Heart left ventricle (tissue), 16 donors: ENCODE measurements around the gene KRTAP9-7. TPM values are rescaled to one million over a fixed set of nuclear protein-coding genes. Genes with fewer than 3 reads are reported as not detected.
"Not testable (repeated sequence)": the region's sequence is repeated elsewhere in the genome, so short reads cannot be mapped to it uniquely, and the experiment has no call there.

Experiments
- ATAC-seq, 4 donors: fragments of 200-7000 bp; cut with Tn5 transposase; one replicate each; pipeline ENCODE4 v1.9.1; 2020 to 2022; ENCODE audit warnings: moderate library complexity in 4 of 4, mild to moderate bottlenecking in 3 of 4, moderate number of reproducible peaks in 1 of 4
- DNase-seq, 5 donors: peaks; one replicate each; pipeline ENCODE4 v3.0.0-alpha.2; 2020
- H3K27ac ChIP-seq, 12 donors: fragments of 200-600 bp; sonication (generic) in 4 of 12; one replicate each; pipeline versions ENCODE4 v1.5.0 to v1.8.0; 2016 to 2022; ENCODE audit warnings: mild to moderate bottlenecking in 2 of 12
- H3K27me3 ChIP-seq, 9 donors: fragments of 200-600 bp; sonication (generic) in 2 of 9; one replicate each; pipeline versions ENCODE4 v1.5.1 to v1.8.0; 2016 to 2022; ENCODE audit warnings: mild to moderate bottlenecking in 3 of 9
- H3K36me3 ChIP-seq, 9 donors: fragments of 200-600 bp; sonication (generic) in 2 of 9; one replicate each; pipeline versions ENCODE4 v1.5.0 to v1.8.0; 2018 to 2022; ENCODE audit warnings: mild to moderate bottlenecking in 2 of 9
- H3K4me1 ChIP-seq, 12 donors: fragments of 200-600 bp; sonication (generic) in 4 of 12; one replicate each; pipeline versions ENCODE4 v1.5.0 to v1.8.0; 2016 to 2022; ENCODE audit warnings: mild to moderate bottlenecking in 3 of 12
- H3K4me3 ChIP-seq, 12 donors: fragments of 200-600 bp; sonication (generic) in 4 of 12; one replicate each; pipeline versions ENCODE4 v1.5.0 to v1.8.0; 2017 to 2022; ENCODE audit warnings: mild to moderate bottlenecking in 9 of 12, moderate library complexity in 4 of 12
- H3K9me3 ChIP-seq, 12 donors: fragments of 200-600 bp; sonication (generic) in 4 of 12; one replicate each; pipeline versions ENCODE4 v1.5.0 to v1.8.0; 2016 to 2022; ENCODE audit warnings: mild to moderate bottlenecking in 1 of 12
- POLR2A ChIP-seq, 2 donors: fragments of 450-650 bp; IDR thresholded peaks; one replicate each; pipeline ENCODE4 v1.6.1; 2017; ENCODE audit warnings: antibody characterized with exemption in 2 of 2, mild to moderate bottlenecking in 2 of 2, moderate library complexity in 2 of 2
- WGBS, 4 donors: extraction: QIAGEN DNeasy Blood & Tissue Kit in 2 of 4; methylation state at CpG; one replicate each; pipeline versions ENCODE4 v1.1.5 to v1.1.7; 2013 to 2018; 5-methylcytosine and 5-hydroxymethylcytosine counted together
- intact Hi-C, 10 donors: fragments of 100-400 bp; cut with DNase I; formaldehyde crosslinking; loops; one replicate each; pipeline versions ENCODE4 v1.11.1 to v1.14.2; 2022
- long read RNA-seq, 3 donors: library from polyadenylated mRNA; unstranded; transcript quantifications; one replicate each; pipeline ENCODE4 v2.0.0, GENCODE V29; 2020 to 2021
- polyA plus RNA-seq, 2 donors: library from polyadenylated mRNA; stranded (reverse); fragments of 200-250 nt; gene quantifications; one replicate each; pipeline ENCODE4 v1.2.3, GENCODE V29; 2013
- total RNA-seq, 9 donors: library from RNA; depleted of rRNA in 2 of 9; stranded (reverse); fragments of >200 nt in 2 of 9; fragmentation: NEBNext Ultra II Directional in 3 of 9; extraction: Animal tissue kit (Norgen Biotek cat#: 25700) in 3 of 9; gene quantifications; one replicate each; pipeline versions ENCODE4 v1.1.0 to v1.2.4, GENCODE V29; 2016 to 2023
- TF ChIP-seq, protein P1 (sequence below), 12 donors: fragments of 200-600 bp; sonication (generic) in 4 of 12; IDR thresholded peaks; one replicate each; pipeline versions ENCODE4 v1.5.0 to v1.8.0; 2018 to 2022; ENCODE audit warnings: antibody characterized with exemption in 12 of 12, mild to moderate bottlenecking in 5 of 12
- donor health status: ischemic (EF 13 %, LVEDD 7.1; RV severe dilation, severe dysfunction).
- donor health status: healthy with polysubstance abuse.
- donor health status: DM: no; HTN: yes; CAD: no.
- donor health status: DM: no; HTN: no; CAD: no.
- donor health status: ischemic (EF 25% LVEDD 6.9; RV normal size, moderate dysfunction).
- donor health status: ischemic (EF 25% LVEDD 5.7; RV mildly dilated, moderate dysfunction).
- donor health status: healthy.
- donor health status: DM: yes; HTN: yes; CAD: no.
- donor health status: ischemic (EF 35%, LVEDD 5.7; RV mildly dilated, moderate dysfunction).
- donor health status: nonischemic (EF 11% LVEDD 7.7; RV severe dilation, severe dysfunction).
- donor health status: DM: yes; HTN: yes; CAD: no.
- donor health status: PGD.
- donor health status: ischemic (EF 29% LVEDD 5.4; RV normal size, mild dysfunction).
- donor health status: nonischemic (EF 23%, LVEDD 6.1; RV moderate dilation, normal function).

KRTAP9-7 gene
- total RNA-seq (not detected), polyA plus RNA-seq (not detected)
- long read RNA-seq, donor 1 = 0 reads
- long read RNA-seq, donor 2 = 0 reads
- long read RNA-seq, donor 3 = 0 reads

GRCh38 chr17:41275648-41276190, at the start of gene KRTAP9-7:
Gene KRTAP9-7, plus strand, starts transcription at chr17:41275698. Its CDS starts 0 bp downstream, at chr17:41275698.
- H3K4me1 ChIP-seq, H3K4me3 ChIP-seq, H3K36me3 ChIP-seq, ATAC-seq, H3K27ac ChIP-seq, H3K9me3 ChIP-seq: not testable (repeated sequence)
- 71 to 100% (median 74%) methylated on average over 1 to 3 of the region's 3 CpGs; no CpG with 5 or more reads in 1 of the 4 donors for WGBS, 4 donors
- peak in 1 of 5 donors; percentile 37 for DNase-seq
- peaks cover 0 to 16% (median 0%) of the 10 kb centered on the region in 9 donors for H3K27me3 ChIP-seq
- intact Hi-C loops = loop anchor here in 1 of 10 donors (2.0 kb wide), 1 partner anchor 13 kb away; no protein-coding TSS in a partner anchor

DNA sequence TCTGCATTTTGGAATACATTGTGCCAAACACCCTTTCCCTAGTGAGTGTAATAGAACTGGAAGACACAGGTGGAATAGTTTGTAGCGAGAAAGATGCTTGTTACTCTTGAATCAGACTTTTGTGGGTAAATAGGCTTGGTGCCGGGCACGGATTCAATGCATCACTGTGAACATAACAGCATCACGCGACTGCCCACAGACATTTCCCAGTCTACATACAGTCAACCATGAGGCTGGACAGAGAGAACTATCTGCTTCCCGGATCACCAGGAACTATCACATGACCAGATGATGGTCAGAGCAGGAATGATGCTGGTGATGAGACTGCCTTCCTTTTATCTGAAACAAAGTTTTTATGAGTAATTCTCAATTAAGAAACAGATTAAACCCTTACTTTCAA, 49.4 kb upstream of the KRTAP9-7 start:
- TF ChIP-seq, protein P1, sequence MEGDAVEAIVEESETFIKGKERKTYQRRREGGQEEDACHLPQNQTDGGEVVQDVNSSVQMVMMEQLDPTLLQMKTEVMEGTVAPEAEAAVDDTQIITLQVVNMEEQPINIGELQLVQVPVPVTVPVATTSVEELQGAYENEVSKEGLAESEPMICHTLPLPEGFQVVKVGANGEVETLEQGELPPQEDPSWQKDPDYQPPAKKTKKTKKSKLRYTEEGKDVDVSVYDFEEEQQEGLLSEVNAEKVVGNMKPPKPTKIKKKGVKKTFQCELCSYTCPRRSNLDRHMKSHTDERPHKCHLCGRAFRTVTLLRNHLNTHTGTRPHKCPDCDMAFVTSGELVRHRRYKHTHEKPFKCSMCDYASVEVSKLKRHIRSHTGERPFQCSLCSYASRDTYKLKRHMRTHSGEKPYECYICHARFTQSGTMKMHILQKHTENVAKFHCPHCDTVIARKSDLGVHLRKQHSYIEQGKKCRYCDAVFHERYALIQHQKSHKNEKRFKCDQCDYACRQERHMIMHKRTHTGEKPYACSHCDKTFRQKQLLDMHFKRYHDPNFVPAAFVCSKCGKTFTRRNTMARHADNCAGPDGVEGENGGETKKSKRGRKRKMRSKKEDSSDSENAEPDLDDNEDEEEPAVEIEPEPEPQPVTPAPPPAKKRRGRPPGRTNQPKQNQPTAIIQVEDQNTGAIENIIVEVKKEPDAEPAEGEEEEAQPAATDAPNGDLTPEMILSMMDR (IDR thresholded peaks at IDR 0.05) = no peak
- no peak for TF ChIP-seq POLR2A (IDR thresholded peaks at IDR 0.05)
- Histone ChIP-seq H3K4me1 (no peaks in the 10 kb centered on the region), H3K27me3 (peaks cover 0 to 17% (median 0%) of the 10 kb centered on the region in 9 donors), H3K9me3 (no peaks in the 10 kb centered on the region), H3K36me3 (no peaks in the 10 kb centered on the region), H3K4me3 (no peak overlapping the region), H3K27ac (no peak overlapping the region)
- no peak for DNase-seq
- ATAC-seq = no peak
- 92 to 95% (median 92%) methylated on average over 6 of the region's 6 CpGs for WGBS, 4 donors
- intact Hi-C loops = no loop called here

GRCh38 chr17:41226598-41227095, 48.9 kb upstream of the KRTAP9-7 start, which contains the start of gene KRTAP9-2:
Gene KRTAP9-2, plus strand, starts transcription at chr17:41226648. Its CDS starts 7 bp downstream, at chr17:41226655.
- H3K4me1 ChIP-seq, H3K9me3 ChIP-seq, intact Hi-C loops, H3K4me3 ChIP-seq, H3K27ac ChIP-seq, ATAC-seq, H3K36me3 ChIP-seq, DNase-seq: not testable (repeated sequence)
- H3K27me3 ChIP-seq = peaks cover 0 to 20% (median 0%) of the 10 kb centered on the region in 9 donors
- 41 to 70% (median 60%) methylated on average over 2 to 3 of the region's 4 CpGs; no CpG with 5 or more reads in 1 of the 4 donors for WGBS, 4 donors

- Histone ChIP-seq H3K4me3 (no peak overlapping the region), H3K27me3 (peaks cover 0 to 46% (median 6%) of the 10 kb centered on the region in 9 donors), H3K9me3 (no peaks in the 10 kb centered on the region), H3K36me3 (no peaks in the 10 kb centered on the region), H3K27ac (no peak overlapping the region), H3K4me1 (no peaks in the 10 kb centered on the region)
- DNase-seq (no peak), ATAC-seq (no peak)
- TF ChIP-seq POLR2A (IDR thresholded peaks at IDR 0.05) = no peak
- intact Hi-C loops = no loop called here
These were observed 45.4 kb upstream of the KRTAP9-7 start for GRCh38 chr17:41230094-41230493.

- ATAC-seq = no peak
- H3K4me1 ChIP-seq = no peaks in the 10 kb centered on the region
- peaks cover 0 to 35% (median 6%) of the 10 kb centered on the region in 9 donors for H3K27me3 ChIP-seq
- WGBS, 4 donors = 75 to 86% (median 85%) methylated on average over 6 of the region's 6 CpGs
- no peak overlapping the region for H3K27ac ChIP-seq
- intact Hi-C loops = no loop called here
- TF ChIP-seq, protein P1 (IDR thresholded peaks at IDR 0.05) = no peak
- no peak overlapping the region for H3K4me3 ChIP-seq
- H3K36me3 ChIP-seq = no peaks in the 10 kb centered on the region
- DNase-seq = no peak
- H3K9me3 ChIP-seq = no peaks in the 10 kb centered on the region
These were observed 43.8 kb upstream of the KRTAP9-7 start for GRCh38 chr17:41231731-41232130.

- H3K36me3 ChIP-seq, H3K27ac ChIP-seq, ATAC-seq, H3K9me3 ChIP-seq, intact Hi-C loops, H3K4me1 ChIP-seq, DNase-seq, H3K4me3 ChIP-seq: not testable (repeated sequence)
- WGBS, 4 donors = 76 to 100% (median 84%) methylated on average over 1 of the region's 1 CpG
- peaks cover 0 to 35% (median 6%) of the 10 kb centered on the region in 9 donors for H3K27me3 ChIP-seq
These were observed 42.9 kb upstream of the KRTAP9-7 start, which contains the start of gene KRTAP9-3 for GRCh38 chr17:41232399-41233105. Gene KRTAP9-3, plus strand, starts transcription at chr17:41232449. Its CDS starts 53 bp downstream, at chr17:41232502.

DNA sequence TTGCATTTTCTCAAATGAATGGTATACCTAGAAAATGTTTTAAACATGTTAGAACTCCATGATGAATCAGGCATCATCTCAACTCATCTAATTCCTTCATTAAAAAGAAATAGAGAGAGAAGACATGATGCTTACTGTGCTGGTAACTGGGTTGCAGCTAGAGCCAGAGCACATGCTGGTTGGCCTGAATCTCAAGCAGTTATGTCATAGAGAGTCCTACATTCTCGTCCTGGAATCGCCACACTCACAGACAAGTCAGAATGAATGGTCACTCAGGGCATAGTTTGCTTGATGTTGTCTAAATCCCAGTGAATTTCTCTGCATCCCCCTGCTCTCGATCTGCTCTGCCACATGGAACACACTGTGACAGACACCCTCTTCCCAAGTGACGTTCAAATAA, 38.4 kb upstream of the KRTAP9-7 start:
- H3K27ac ChIP-seq, H3K9me3 ChIP-seq, intact Hi-C loops, H3K36me3 ChIP-seq, H3K4me3 ChIP-seq, H3K4me1 ChIP-seq, DNase-seq, ATAC-seq: not testable (repeated sequence)
- WGBS, 4 donors = 63 to 68% (median 65%) methylated on average over 4 of the region's 4 CpGs
- peaks cover 0 to 32% (median 4%) of the 10 kb centered on the region in 9 donors for H3K27me3 ChIP-seq

GRCh38 chr17:41237949-41238437, 37.5 kb upstream of the KRTAP9-7 start, which contains the start of gene KRTAP9-8:
Gene KRTAP9-8, plus strand, starts transcription at chr17:41237999. Its CDS starts 53 bp downstream, at chr17:41238052.
- DNase-seq, ATAC-seq, H3K27ac ChIP-seq, H3K9me3 ChIP-seq, H3K36me3 ChIP-seq, H3K4me1 ChIP-seq, intact Hi-C loops, H3K4me3 ChIP-seq: not testable (repeated sequence)
- WGBS, 4 donors = 30 to 53% (median 39%) methylated on average over 2 to 3 of the region's 3 CpGs
- peaks cover 0 to 24% (median 4%) of the 10 kb centered on the region in 9 donors for H3K27me3 ChIP-seq
